NT2/D1 (cell line): ENCODE measurements around the gene PHACTR3.

ENCODE experiments used
- SUZ12 ChIP-seq: IDR thresholded peaks from 2 replicates; pipeline ENCODE4 v1.6.1; 2011; ENCODE audit not compliant: insufficient read length, insufficient read depth; ENCODE audit errors: extremely low read depth
- YY1 ChIP-seq: IDR thresholded peaks from 2 replicates; pipeline ENCODE4 v1.6.1; 2011; ENCODE audit not compliant: insufficient read length, insufficient read depth
- ZNF274 ChIP-seq: IDR thresholded peaks from 2 replicates; pipeline ENCODE4 v1.6.1; 2011; ENCODE audit warnings: mild to moderate bottlenecking, low read depth, low read length

DNA sequence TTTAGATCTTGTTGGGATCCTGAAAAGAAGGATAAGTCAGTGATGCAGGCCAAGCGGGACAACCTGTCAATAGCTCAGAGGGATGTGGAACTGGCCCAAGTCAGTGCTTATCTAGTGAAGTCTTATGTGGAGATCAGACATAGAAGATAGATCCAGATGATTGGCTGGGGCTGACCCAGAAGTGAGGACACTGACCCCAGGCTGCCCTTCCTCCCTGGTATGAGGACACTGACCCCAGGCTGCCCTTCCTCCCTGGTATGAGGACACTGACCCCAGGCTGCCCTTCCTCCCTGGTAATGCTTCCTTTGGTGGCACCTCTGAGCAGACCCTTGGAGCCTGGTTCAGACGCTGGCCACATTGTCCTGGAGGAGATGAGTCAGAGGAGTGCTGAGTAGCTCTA is 159.7 kb downstream of the PHACTR3 start:
- no peak for TF ChIP-seq ZNF274
- TF ChIP-seq YY1 = no peak
- no peak for TF ChIP-seq SUZ12
